GM12892 (cell line): Measurements from ENCODE around the gene LRRC61.
A peak's percentile ranks its signal among the peaks of the same experiment; 100 is the strongest.

ENCODE experiments used
- DNase-seq: peaks from one replicate; pipeline ENCODE4 v3.0.0; 2011; ENCODE audit not compliant: insufficient read length
- FAIRE-seq: peaks from 2 replicates; lab custom pipeline; 2011; peaks lifted over from hg19 to GRCh38; lab: Jason Lieb, UNC
- POLR2A ChIP-seq: IDR thresholded peaks from 2 replicates; pipeline ENCODE4 v1.6.1; 2011; ENCODE audit warnings: low read depth, low read length, control low read depth
- POLR2AphosphoS5 ChIP-seq: IDR thresholded peaks from 2 replicates; pipeline ENCODE4 v1.6.1; 2011; ENCODE audit warnings: low read depth, low read length, control low read depth
- TAF1 ChIP-seq: IDR thresholded peaks from 2 replicates; pipeline ENCODE4 v1.6.1; 2011; ENCODE audit warnings: low read depth, mild to moderate bottlenecking, control low read depth, low read length, borderline replicate concordance

LRRC61 gene

DNA sequence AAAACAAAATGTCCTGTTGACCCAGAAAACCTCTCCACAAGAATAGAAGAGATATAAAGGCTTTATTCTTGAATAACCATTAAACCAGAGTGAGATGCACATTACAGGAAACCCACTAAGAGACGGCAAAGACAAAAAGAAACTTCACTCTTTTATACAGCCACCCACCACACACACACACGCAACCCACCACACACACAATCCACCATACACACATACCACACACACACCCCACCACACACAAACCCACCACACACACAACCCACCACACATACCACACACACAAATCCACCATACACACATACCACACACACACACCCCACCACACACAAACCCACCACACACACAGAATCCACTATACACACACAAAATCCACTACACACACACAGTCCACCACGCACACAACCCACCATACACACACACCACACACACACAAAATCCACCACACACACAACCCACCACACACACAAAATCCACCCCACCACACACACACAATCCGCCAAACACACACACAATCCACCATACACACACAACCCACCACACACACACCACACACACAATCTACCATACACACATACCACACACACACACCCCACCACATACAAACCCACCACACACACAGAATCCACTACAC is 36.0 kb downstream of the LRRC61 start:
- peak; percentile 83 for FAIRE-seq
- no peak for TF ChIP-seq POLR2A
- TF ChIP-seq TAF1, result no peak
- no peak for TF ChIP-seq POLR2AphosphoS5

DNA sequence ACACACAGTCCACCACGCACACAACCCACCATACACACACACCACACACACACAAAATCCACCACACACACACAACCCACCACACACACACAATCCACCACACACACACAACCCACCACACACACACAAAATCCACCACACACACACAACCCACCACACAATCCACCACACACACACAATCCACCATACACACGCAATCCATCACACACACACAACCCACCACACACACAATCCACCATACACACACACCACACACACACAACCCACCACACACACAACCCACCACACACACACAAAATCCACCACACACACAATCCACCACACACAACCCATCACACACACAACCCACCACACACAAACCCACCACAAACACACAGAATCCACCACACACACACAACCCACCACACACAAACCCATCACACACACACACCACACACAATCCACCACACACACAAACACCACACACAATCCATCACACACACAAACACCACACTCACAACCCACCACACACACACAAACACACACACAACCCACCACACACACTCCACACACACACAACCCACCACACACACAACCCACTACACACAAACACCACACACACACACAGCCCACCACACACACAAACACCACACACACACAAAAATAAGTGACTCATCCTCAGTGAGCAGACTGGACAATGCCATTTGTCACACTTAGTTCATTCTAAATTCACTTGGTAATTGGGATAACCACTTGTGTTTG is 36.6 kb downstream of the LRRC61 start:
- DNase-seq (no peak), FAIRE-seq (peak; percentile 67)
- TF ChIP-seq POLR2A (no peak), TAF1 (no peak), POLR2AphosphoS5 (no peak)

More for the DNA sequence above, 36.0 kb downstream of the LRRC61 start:
- DNase-seq, result no peak

GRCh38 chr7:150360363-150361058 is 37.4 kb downstream of the LRRC61 start:
- TF ChIP-seq POLR2AphosphoS5 (no peak), TAF1 (no peak), POLR2A (no peak)
- FAIRE-seq, result no peak
- no peak for DNase-seq

DNA sequence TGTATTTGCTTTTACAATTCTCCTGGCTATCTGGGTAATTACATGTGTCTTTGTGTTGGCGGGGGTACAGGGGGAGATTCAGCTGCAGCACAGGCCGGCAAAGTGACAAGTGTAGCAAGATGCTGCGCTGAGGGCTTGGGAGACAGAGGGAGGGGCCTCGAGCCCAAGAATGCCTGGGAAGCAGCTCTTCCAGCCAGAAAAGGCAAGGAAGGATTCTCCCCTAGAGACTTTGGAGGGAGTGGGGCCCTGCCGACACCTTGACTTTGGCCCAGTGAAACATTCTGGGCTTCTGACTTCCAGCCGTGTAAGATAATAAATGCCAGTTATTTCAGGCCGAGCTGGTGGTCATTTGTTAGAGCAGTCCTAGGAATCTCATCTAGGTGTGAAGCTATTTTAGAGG is 38.2 kb downstream of the LRRC61 start:
- TF ChIP-seq TAF1, result no peak
- no peak for TF ChIP-seq POLR2AphosphoS5
- TF ChIP-seq POLR2A, result no peak
- FAIRE-seq (no peak), DNase-seq (no peak)

DNA sequence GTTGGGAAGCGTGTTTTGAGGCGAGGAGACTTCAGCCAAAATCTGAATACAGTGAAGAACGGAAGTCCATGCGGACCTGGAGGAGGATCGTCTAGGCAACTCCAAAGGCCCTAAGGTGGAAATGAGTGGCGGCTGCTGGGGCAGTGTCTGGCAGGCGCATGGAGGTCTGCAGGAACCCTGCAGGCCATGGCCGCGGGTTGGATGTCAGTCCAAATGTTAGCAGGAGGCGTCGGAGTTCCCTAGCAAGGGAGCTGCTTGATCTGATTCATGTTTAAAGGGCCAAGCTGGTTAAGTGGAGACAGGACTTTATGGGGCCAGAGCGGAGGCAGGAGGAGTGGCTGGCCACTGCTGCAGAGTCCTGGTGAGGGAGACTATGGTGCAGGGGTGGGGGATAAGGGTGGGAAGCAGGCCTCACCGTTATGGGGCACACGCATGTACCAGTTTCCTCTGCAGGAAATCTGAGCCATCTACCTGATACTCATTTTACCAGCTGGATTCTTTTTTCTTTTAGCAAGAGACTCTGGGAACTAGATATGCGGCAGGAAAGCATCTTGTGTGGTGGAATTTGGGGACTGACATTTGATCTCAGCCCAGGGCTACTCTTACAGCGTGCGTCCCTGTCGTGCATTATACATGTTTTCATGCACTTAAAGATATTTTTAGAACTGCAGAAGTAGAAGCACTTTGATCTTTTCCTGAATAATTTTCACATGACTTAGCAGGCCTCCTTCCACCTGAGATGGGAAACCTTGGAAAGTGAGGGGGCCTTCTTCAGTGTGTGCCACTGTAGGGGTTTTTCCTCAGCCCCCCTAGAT is 38.9 kb downstream of the LRRC61 start:
- DNase-seq (no peak), FAIRE-seq (no peak)
- no peak for TF ChIP-seq POLR2AphosphoS5
- TF ChIP-seq TAF1, result no peak
- TF ChIP-seq POLR2A, result no peak

- TF ChIP-seq TAF1 (no peak), POLR2A (no peak), POLR2AphosphoS5 (no peak)
- DNase-seq, result no peak
- FAIRE-seq, result no peak
Observed at GRCh38 chr7:150363370-150363769, 40.2 kb downstream of the LRRC61 start.

- peak; percentile 68 for FAIRE-seq
- TF ChIP-seq POLR2AphosphoS5 (no peak), TAF1 (no peak), POLR2A (no peak)
- DNase-seq, result no peak
Observed at GRCh38 chr7:150363872-150364271, 40.7 kb downstream of the LRRC61 start.

DNA sequence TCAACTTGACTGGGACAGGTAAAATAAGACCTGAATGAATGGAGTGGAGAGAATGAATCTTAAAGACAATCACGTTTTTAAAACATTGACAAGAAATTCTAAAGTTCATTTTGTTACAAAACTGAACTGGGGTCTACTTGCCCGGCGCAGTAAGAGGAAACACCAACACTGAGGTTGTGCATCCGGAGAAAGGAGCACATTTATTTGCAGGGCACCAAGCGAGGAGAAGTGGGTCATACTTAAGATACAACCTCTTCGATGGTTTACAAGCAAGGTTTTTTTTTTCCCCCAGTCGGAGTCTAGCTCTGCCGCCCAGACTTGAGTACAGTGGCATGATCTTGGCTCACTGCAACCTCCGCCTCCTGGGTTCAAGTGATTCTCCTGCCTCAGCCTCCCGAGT is 42.0 kb downstream of the LRRC61 start:
- FAIRE-seq (no peak), DNase-seq (no peak)
- TF ChIP-seq POLR2A (no peak), TAF1 (no peak), POLR2AphosphoS5 (no peak)

- TF ChIP-seq POLR2AphosphoS5, result no peak
- TF ChIP-seq TAF1, result no peak
- no peak for TF ChIP-seq POLR2A
- FAIRE-seq (no peak), DNase-seq (no peak)
Observed at GRCh38 chr7:150365673-150366398, 42.7 kb downstream of the LRRC61 start.

DNA sequence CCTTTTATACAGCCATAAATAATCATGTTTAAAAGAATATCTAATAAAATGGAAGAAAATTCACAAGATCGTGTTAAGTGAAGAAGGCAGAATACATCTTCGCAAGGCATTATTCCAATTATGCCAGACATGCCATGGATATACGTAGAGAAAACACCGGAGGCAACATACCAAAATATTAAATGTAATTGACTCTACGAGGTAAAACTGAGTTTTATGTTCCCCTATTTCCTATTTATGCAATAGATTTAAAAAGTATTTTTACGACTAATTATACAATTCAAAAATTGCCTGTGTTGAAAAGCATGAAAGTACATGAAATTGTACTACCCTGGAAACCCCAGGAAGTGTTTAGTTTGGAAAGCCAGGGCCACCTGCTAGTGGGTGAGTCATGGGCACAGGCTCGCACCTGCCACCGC is 44.5 kb downstream of the LRRC61 start:
- TF ChIP-seq TAF1, result no peak
- TF ChIP-seq POLR2AphosphoS5, result no peak
- TF ChIP-seq POLR2A, result no peak
- no peak for DNase-seq

More for the DNA sequence above, 44.5 kb downstream of the LRRC61 start:
- no peak for FAIRE-seq
